HCT116 (cell line): Measurements from ENCODE around the gene PITPNC1. TPM values are rescaled to one million over a fixed set of nuclear protein-coding genes. Genes with fewer than 3 reads are reported as not detected.
A peak's percentile ranks its signal among the peaks of the same experiment; 100 is the strongest.

Experiments
- ATAC-seq: fragments of 200-7000 bp; cut with Tn5 transposase; 2 replicates; pipeline ENCODE4 v1.9.1; 2020; ENCODE audit warnings: mild to moderate bottlenecking, moderate library complexity
- BruUV-seq: library from RNA; stranded (reverse); fragments of 400-500 nt; replicated peaks from 2 replicates; lab custom pipeline; 2021; lab: Mats Ljungman, UMichigan
- CTCF ChIA-PET: fragments of 300-600 bp; sonication (Branson Sonifier 250); formaldehyde crosslinking; loops from one replicate; lab custom pipeline; 2021; ENCODE audit warnings: antibody characterized with exemption; lab: Charles Lee
- POLR2A ChIA-PET: fragments of 300-600, 350-600 bp; sonication (Branson Sonifier 250); formaldehyde crosslinking; loops from one replicate; lab custom pipeline; 2021; ENCODE audit warnings: antibody characterized with exemption; lab: Charles Lee
- RAD21 ChIA-PET, 2 experiments: fragments of 300-600 bp; sonication (Branson Sonifier 250); formaldehyde crosslinking; loops; one replicate each; lab custom pipeline; 2023; ENCODE audit warnings: low total read pairs in 2 of 2; ENCODE audit not compliant: uncharacterized antibody in 2 of 2, unreplicated experiment in 2 of 2, low non-redundant PET in 1 of 2; lab: Charles Lee
- DNase-seq: peaks from one replicate; pipeline ENCODE4 v3.0.0-alpha.2; 2010; ENCODE audit warnings: low read depth, low spot score
- H2AFZ ChIP-seq: fragments of 200-600 bp; shearing (Covaris generic), sonication (generic); 2 replicates; pipeline ENCODE4 v1.6.1; 2017; ENCODE audit warnings: low read depth, mixed run types, mixed read lengths, antibody characterized with exemption, low read length; ENCODE audit not compliant: poor library complexity, severe bottlenecking
- H3K27ac ChIP-seq: 2 replicates; pipeline ENCODE4 v1.5.1; 2012; ENCODE audit warnings: low read depth, low read length
- H3K27me3 ChIP-seq: fragments of 200-600 bp; sonication (generic); 2 replicates; pipeline ENCODE4 v1.6.1; 2016; ENCODE audit warnings: mixed run types, low read length, mixed read lengths; ENCODE audit not compliant: insufficient read depth
- H3K36me3 ChIP-seq, 2 experiments: fragments of 200-500 bp in 1 of 2; fragments of 200-600 bp in 1 of 2; sonication (Bioruptor generic) in 1 of 2; sonication (generic) in 1 of 2; 2 replicates each; pipeline versions ENCODE4 v1.5.1 to v1.6.1; 2014 to 2016; ENCODE audit warnings: low read length in 2 of 2, inconsistent platforms in 1 of 2, mixed read lengths in 1 of 2, mixed run types in 1 of 2; ENCODE audit not compliant: insufficient read depth in 2 of 2, control insufficient read depth in 1 of 2
- H3K4me1 ChIP-seq, 2 experiments: fragments of 200-600 bp in 1 of 2; sonication (generic) in 1 of 2; 2 replicates each; pipeline versions ENCODE4 v1.5.1 to v1.6.1; 2012 to 2017; ENCODE audit warnings: low read length in 2 of 2, inconsistent platforms in 1 of 2, mild to moderate bottlenecking in 1 of 2, mixed read lengths in 1 of 2, mixed run types in 1 of 2, moderate library complexity in 1 of 2; ENCODE audit not compliant: insufficient read depth in 2 of 2, control insufficient read depth in 1 of 2
- H3K4me2 ChIP-seq: fragments of 200-600 bp; sonication (generic); 2 replicates; pipeline ENCODE4 v1.6.1; 2017; ENCODE audit warnings: mixed run types, low read length, mixed read lengths
- H3K4me3 ChIP-seq, 2 experiments: fragments of 200-600 bp in 1 of 2; sonication (generic) in 1 of 2; replicated peaks in 1 of 2; 2 replicates each; pipeline ENCODE4 v1.5.1; 2011 to 2016; ENCODE audit warnings: low read length in 2 of 2, control low read depth in 1 of 2, low read depth in 1 of 2, mild to moderate bottlenecking in 1 of 2, mixed read lengths in 1 of 2, mixed run types in 1 of 2
- H3K79me2 ChIP-seq: fragments of 200-600 bp; sonication (generic); 2 replicates; pipeline ENCODE4 v1.6.1; 2017; ENCODE audit warnings: mild to moderate bottlenecking, mixed run types, low read length, moderate library complexity, mixed read lengths; ENCODE audit not compliant: insufficient read depth
- H3K9ac ChIP-seq: fragments of 200-600 bp; sonication (generic); 2 replicates; pipeline ENCODE4 v1.6.1; 2016; ENCODE audit warnings: low read length, mixed read lengths
- H3K9me2 ChIP-seq: fragments of 200-600 bp; sonication (generic), shearing (Covaris generic); 2 replicates; pipeline ENCODE4 v1.6.1; 2017; ENCODE audit warnings: mixed run types, mild to moderate bottlenecking, moderate library complexity; ENCODE audit not compliant: insufficient read depth
- H3K9me3 ChIP-seq, 2 experiments: fragments of 200-500 bp in 1 of 2; fragments of 200-600 bp in 1 of 2; sonication (Bioruptor generic) in 1 of 2; sonication (generic) in 1 of 2; 2 replicates each; pipeline ENCODE4 v1.6.1; 2014 to 2017; ENCODE audit warnings: low read length in 2 of 2, mixed read lengths in 2 of 2, inconsistent platforms in 1 of 2, low read depth in 1 of 2, mild to moderate bottlenecking in 1 of 2, mixed run types in 1 of 2, moderate library complexity in 1 of 2; ENCODE audit not compliant: control insufficient read depth in 1 of 2, insufficient read depth in 1 of 2
- H4K20me1 ChIP-seq: fragments of 200-600 bp; sonication (generic), shearing (Covaris generic); 2 replicates; pipeline ENCODE4 v1.6.1; 2017; ENCODE audit warnings: mixed run types, mild to moderate bottlenecking, moderate library complexity; ENCODE audit not compliant: insufficient read depth
- CBX3 ChIP-seq: IDR thresholded peaks from 2 replicates; pipeline ENCODE4 v1.6.1; 2012; ENCODE audit warnings: low read depth
- CEBPB ChIP-seq: IDR thresholded peaks from 2 replicates; pipeline ENCODE4 v1.6.1; 2012; ENCODE audit warnings: low read depth
- CTCF ChIP-seq, 3 experiments: fragments of 200-600 bp in 1 of 3; sonication (generic) in 1 of 3; IDR thresholded peaks in 2 of 3; conservative IDR thresholded peaks in 1 of 3; 2 replicates each; pipeline ENCODE4 v1.5.1; 2012 to 2017; ENCODE audit warnings: low read depth in 2 of 3, low read length in 2 of 3, antibody characterized with exemption in 1 of 3, borderline replicate concordance in 1 of 3, control low read depth in 1 of 3, mild to moderate bottlenecking in 1 of 3, mixed read lengths in 1 of 3, mixed run types in 1 of 3, moderate library complexity in 1 of 3; ENCODE audit not compliant: insufficient read depth in 1 of 3
- EZH2phosphoT487 ChIP-seq: fragments of 200-600 bp; IDR thresholded peaks from 2 replicates; pipeline ENCODE4 v1.6.1; 2018; ENCODE audit warnings: antibody characterized with exemption, borderline replicate concordance
- FOSL1 ChIP-seq: IDR thresholded peaks from 2 replicates; pipeline ENCODE4 v1.6.1; 2012; ENCODE audit warnings: low read depth
- JUND ChIP-seq: IDR thresholded peaks from 2 replicates; pipeline ENCODE4 v1.6.1; 2012
- MAX ChIP-seq: IDR thresholded peaks from 2 replicates; pipeline ENCODE4 v1.6.1; 2012
- POLR2A ChIP-seq: IDR thresholded peaks from 2 replicates; pipeline ENCODE4 v1.7.0; 2011; ENCODE audit warnings: borderline replicate concordance; ENCODE audit not compliant: insufficient read depth, insufficient read length; ENCODE audit errors: extremely low read depth
- POLR2AphosphoS5 ChIP-seq: IDR thresholded peaks from 2 replicates; pipeline ENCODE4 v1.6.1; 2011; ENCODE audit warnings: mild to moderate bottlenecking, low read depth, low read length, moderate library complexity
- RAD21 ChIP-seq: IDR thresholded peaks from 2 replicates; pipeline ENCODE4 v1.6.1; 2012; ENCODE audit warnings: low read depth, mild to moderate bottlenecking
- REST ChIP-seq: IDR thresholded peaks from 2 replicates; pipeline ENCODE4 v1.6.1; 2012; ENCODE audit warnings: low read depth
- SIN3A ChIP-seq: IDR thresholded peaks from 2 replicates; pipeline ENCODE4 v1.6.1; 2012; ENCODE audit warnings: low read depth
- SP1 ChIP-seq: IDR thresholded peaks from 2 replicates; pipeline ENCODE4 v1.6.1; 2012; ENCODE audit warnings: low read depth
- SRF ChIP-seq: IDR thresholded peaks from 2 replicates; pipeline ENCODE4 v1.6.1; 2012; ENCODE audit warnings: low read depth
- TCF7L2 ChIP-seq: IDR thresholded peaks from 2 replicates; pipeline ENCODE4 v1.7.0; 2011; ENCODE audit warnings: borderline replicate concordance, inconsistent platforms; ENCODE audit not compliant: insufficient read depth, insufficient read length; ENCODE audit errors: extremely low read depth
- YY1 ChIP-seq: IDR thresholded peaks from 2 replicates; pipeline ENCODE4 v1.6.1; 2011; ENCODE audit warnings: low read length, low read depth, moderate library complexity, mild to moderate bottlenecking; ENCODE audit not compliant: insufficient replicate concordance; ENCODE audit errors: extremely low read depth
- ZBTB33 ChIP-seq: IDR thresholded peaks from 2 replicates; pipeline ENCODE4 v1.6.1; 2011; ENCODE audit warnings: mild to moderate bottlenecking, low read length, moderate library complexity; ENCODE audit not compliant: insufficient replicate concordance; ENCODE audit errors: extremely low read depth
- ZFX ChIP-seq: fragments of 450-650 bp; IDR thresholded peaks from 2 replicates; pipeline ENCODE4 v1.6.1; 2017
- ZNF274 ChIP-seq: fragments of 200-500 bp; sonication (Bioruptor generic); IDR thresholded peaks from 2 replicates; pipeline ENCODE4 v1.6.1; 2014; ENCODE audit warnings: mild to moderate bottlenecking, low read depth, low read length, inconsistent platforms
- intact Hi-C: fragments of 100-400 bp; cut with micrococcal nuclease; formaldehyde crosslinking; loops from 2 replicates; pipeline ENCODE4 v1.10.0; 2022
- total RNA-seq: library from RNA; stranded (reverse); gene quantifications from one replicate; pipeline ENCODE4 v1.2.1, GENCODE V29; 2021; ENCODE audit not compliant: unreplicated experiment
- TF ChIP-seq, protein P1 (sequence below): IDR thresholded peaks from 2 replicates; pipeline ENCODE4 v1.6.1; 2012

PITPNC1 gene
- total RNA-seq, 1 experiment from 2014 or later, result 41.9 TPM

- CTCF ChIA-PET, result interaction anchor here (0.6 to 2.0 kb wide), 6 partner anchors 11 to 53 kb away, joined by 3 to 9 read pairs (median 4); no protein-coding TSS in a partner anchor
- H3K79me2 ChIP-seq, result peaks cover 32% of the 10 kb centered on the region; the same call in 1 of the 2 replicates
- RAD21 ChIA-PET, result interaction anchor here (1.0 to 2.2 kb wide), 4 partner anchors 19 to 54 kb away, joined by 3 to 9 read pairs (median 6); no protein-coding TSS in a partner anchor
- no peaks in the 10 kb centered on the region for H4K20me1 ChIP-seq
- H3K4me1 ChIP-seq, result peaks cover 72 to 92% of the 10 kb centered on the region in 2 experiments
- H3K9me3 ChIP-seq, result no peaks in the 10 kb centered on the region
- no peaks in the 10 kb centered on the region for H3K27me3 ChIP-seq
- ATAC-seq (peak; percentile 90), DNase-seq (peak; percentile 100)
- H3K4me3 ChIP-seq, result peak overlapping the region; percentile 0 to 31; a peak in 3 of 4 replicates
- H3K27ac ChIP-seq, result peak overlapping the region; percentile 95
- H2AFZ ChIP-seq, result no peak overlapping the region
- TF ChIP-seq TCF7L2 (peak; percentile 95), CEBPB (peak; percentile 99), ZNF274 (no peak), FOSL1 (peak; percentile 100), POLR2AphosphoS5 (peak; percentile 94), ZBTB33 (peak; percentile 88), MAX (peak; percentile 96), EZH2phosphoT487 (no peak), SRF (peak; percentile 98), CBX3 (peak; percentile 99), POLR2A (no peak), JUND (peak; percentile 100), ZFX (no peak), SIN3A (peak; percentile 100), YY1 (peak; percentile 77), CTCF (IDR thresholded peaks at IDR 0.05 in 2 of 3, conservative IDR thresholded peaks at IDR 0.05 in 1 of 3; ENCODE audit: borderline replicate concordance in 1 of 3, insufficient read depth in 1 of 3, low read depth in 2 of 3, low read length in 2 of 3) (no peak), SP1 (peak; percentile 100), REST (no peak), RAD21 (peak; percentile 57)
- TF ChIP-seq, protein P1, sequence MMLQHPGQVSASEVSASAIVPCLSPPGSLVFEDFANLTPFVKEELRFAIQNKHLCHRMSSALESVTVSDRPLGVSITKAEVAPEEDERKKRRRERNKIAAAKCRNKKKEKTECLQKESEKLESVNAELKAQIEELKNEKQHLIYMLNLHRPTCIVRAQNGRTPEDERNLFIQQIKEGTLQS, result no peak; the same call in 1 of the 2 replicates
- BruUV-seq, result no TSS peak
- POLR2A ChIA-PET, result interaction anchor here (0.7 to 3.0 kb wide), 11 partner anchors 10 to 81 kb away, joined by 3 to 32 read pairs (median 5); no protein-coding TSS in a partner anchor
- H3K9me2 ChIP-seq, result no peaks in the 10 kb centered on the region
- H3K4me2 ChIP-seq, result peak overlapping the region; percentile 73
- peak overlapping the region; percentile 52 for H3K9ac ChIP-seq
- intact Hi-C loops, result loop anchor here (2.0 to 5.0 kb wide), 2 partner anchors 31 to 45 kb away; partner anchors contain the start of gene PITPNC1
- no peaks in the 10 kb centered on the region for H3K36me3 ChIP-seq
These were observed 44.8 kb downstream of the PITPNC1 start for GRCh38 chr17:67421869-67422273.
